Fibroblast of lung (primary cell): ENCODE results near the gene MTAP. TPM values are rescaled to one million over a fixed set of nuclear protein-coding genes. Genes with fewer than 3 reads are reported as not detected.

Experiments
- DNase-seq, 2 donors: peaks; one replicate each; pipeline versions ENCODE4 v3.0.0 to v3.0.0-alpha.2; 2010; ENCODE audit warnings: low read depth in 2 of 2
- H2AFZ ChIP-seq: 2 replicates; pipeline ENCODE4 v1.5.1; 2012; ENCODE audit warnings: low read length, control low read depth, inconsistent platforms
- H3K27ac ChIP-seq: 2 replicates; pipeline ENCODE4 v1.5.1; 2011; ENCODE audit warnings: low read length, control low read depth; ENCODE audit not compliant: insufficient read depth
- H3K27me3 ChIP-seq: 2 replicates; pipeline ENCODE4 v1.5.1; 2011; ENCODE audit warnings: mild to moderate bottlenecking, low read length; ENCODE audit not compliant: control insufficient read depth, insufficient read depth
- H3K36me3 ChIP-seq: 2 replicates; pipeline ENCODE4 v1.5.1; 2011; ENCODE audit warnings: low read length; ENCODE audit not compliant: control insufficient read depth, insufficient read depth
- H3K4me1 ChIP-seq: 2 replicates; pipeline ENCODE4 v1.5.1; 2011; ENCODE audit warnings: low read length; ENCODE audit not compliant: control insufficient read depth, insufficient read depth; ENCODE audit errors: extremely low read depth
- H3K4me2 ChIP-seq: 2 replicates; pipeline ENCODE4 v1.5.1; 2011; ENCODE audit warnings: low read length, control low read depth; ENCODE audit not compliant: insufficient read depth; ENCODE audit errors: extremely low read depth
- H3K4me3 ChIP-seq, 4 experiments: fragments of 200-600 bp in 1 of 4; sonication (generic) in 1 of 4; replicated peaks in 1 of 4; 2 replicates each; pipeline ENCODE4 v1.5.1; 2011 to 2016; ENCODE audit warnings: low read length in 4 of 4, low read depth in 3 of 4, mild to moderate bottlenecking in 3 of 4, control low read depth in 2 of 4, inconsistent platforms in 1 of 4, mixed read lengths in 1 of 4; ENCODE audit not compliant: insufficient read depth in 1 of 4; ENCODE audit errors: control extremely low read depth in 1 of 4
- H3K79me2 ChIP-seq: 2 replicates; pipeline ENCODE4 v1.5.1; 2012; ENCODE audit warnings: mild to moderate bottlenecking, low read length, inconsistent platforms; ENCODE audit not compliant: control insufficient read depth, insufficient read depth
- H3K9ac ChIP-seq: 2 replicates; pipeline ENCODE4 v1.5.1; 2011; ENCODE audit warnings: mild to moderate bottlenecking, low read length, control low read depth; ENCODE audit not compliant: insufficient read depth
- H3K9me3 ChIP-seq: 2 replicates; pipeline ENCODE4 v1.5.1; 2012; ENCODE audit warnings: low read depth, low read length; ENCODE audit not compliant: control insufficient read depth, insufficient read depth
- H4K20me1 ChIP-seq: 2 replicates; pipeline ENCODE4 v1.5.1; 2011; ENCODE audit warnings: low read length; ENCODE audit not compliant: control insufficient read depth, insufficient read depth; ENCODE audit errors: extremely low read depth
- CTCF ChIP-seq, 2 donors: IDR thresholded peaks in 1 of 2; conservative IDR thresholded peaks in 1 of 2; 1 replicate in 1 of 2; 2 replicates in 1 of 2; pipeline ENCODE4 v1.5.1; 2011 to 2012; ENCODE audit warnings: low read length in 2 of 2, control low read depth in 1 of 2, inconsistent platforms in 1 of 2, low read depth in 1 of 2, mild to moderate bottlenecking in 1 of 2
- EZH2 ChIP-seq: IDR thresholded peaks from 2 replicates; pipeline ENCODE4 v1.5.1; 2012; ENCODE audit warnings: low read length, control low read depth, mild to moderate bottlenecking; ENCODE audit errors: missing control alignments
- polyA plus RNA-seq, 2 donors: library from polyadenylated mRNA; depleted of rRNA in 1 of 2; stranded (reverse) in 1 of 2; unstranded in 1 of 2; fragments of >200 nt; gene quantifications; 2 replicates each; pipeline ENCODE4 v1.2.1, GENCODE V29; 2011 to 2012; ENCODE audit warnings: missing spikeins in 1 of 2
- total RNA-seq: library from RNA; depleted of rRNA; stranded (reverse); fragments of >200 nt; gene quantifications from 2 replicates; pipeline ENCODE4 v1.2.1, GENCODE V29; 2014

The MTAP gene
- total and polyA plus RNA-seq, 2 donors (not counting 1 experiment from before 2014, with no cell fraction given) = 20.0 to 27.6 TPM

GRCh38 chr9:21966140-21966851, 163.9 kb downstream of the MTAP start:
- Histone ChIP-seq H3K9ac (no peak overlapping the region), H4K20me1 (no peaks in the 10 kb centered on the region), H3K4me1 (no peaks in the 10 kb centered on the region), H3K9me3 (no peaks in the 10 kb centered on the region), H3K36me3 (no peaks in the 10 kb centered on the region), H2AFZ (no peak overlapping the region), H3K79me2 (no peaks in the 10 kb centered on the region), H3K4me3 (no peak overlapping the region), H3K27me3 (peaks cover 44% of the 10 kb centered on the region), H3K27ac (no peak overlapping the region), H3K4me2 (peak overlapping the region; percentile 61)
- no peak for TF ChIP-seq EZH2
- no peak for TF ChIP-seq CTCF (conservative IDR thresholded peaks at IDR 0.05 in 1 of 2, IDR thresholded peaks at IDR 0.05 in 1 of 2; ENCODE audit: low read depth in 1 of 2, low read length in 2 of 2)
- no peak for DNase-seq

- Histone ChIP-seq H4K20me1 (no peaks in the 10 kb centered on the region), H2AFZ (no peak overlapping the region), H3K4me1 (no peaks in the 10 kb centered on the region), H3K4me3 (no peak overlapping the region), H3K27ac (no peak overlapping the region), H3K79me2 (no peaks in the 10 kb centered on the region), H3K27me3 (peaks cover 45% of the 10 kb centered on the region), H3K9me3 (no peaks in the 10 kb centered on the region), H3K4me2 (no peak overlapping the region), H3K36me3 (no peaks in the 10 kb centered on the region), H3K9ac (no peak overlapping the region)
- no peak for TF ChIP-seq CTCF (conservative IDR thresholded peaks at IDR 0.05 in 1 of 2, IDR thresholded peaks at IDR 0.05 in 1 of 2; ENCODE audit: low read depth in 1 of 2, low read length in 2 of 2)
- TF ChIP-seq EZH2 = no peak
- DNase-seq = no peak
Observed at GRCh38 chr9:21967169-21967568, 164.7 kb downstream of the MTAP start.

GRCh38 chr9:21967702-21968101, 165.3 kb downstream of the MTAP start:
- no peak overlapping the region for H3K9ac ChIP-seq
- H3K4me3 ChIP-seq = no peak overlapping the region
- H3K4me2 ChIP-seq = no peak overlapping the region
- H3K27me3 ChIP-seq = peaks cover 50% of the 10 kb centered on the region
- DNase-seq = no peak
- H2AFZ ChIP-seq = no peak overlapping the region
- no peaks in the 10 kb centered on the region for H4K20me1 ChIP-seq
- TF ChIP-seq EZH2 (no peak), CTCF (conservative IDR thresholded peaks at IDR 0.05 in 1 of 2, IDR thresholded peaks at IDR 0.05 in 1 of 2; ENCODE audit: low read depth in 1 of 2, low read length in 2 of 2) (no peak)
- H3K79me2 ChIP-seq = no peaks in the 10 kb centered on the region
- H3K9me3 ChIP-seq = no peaks in the 10 kb centered on the region
- no peaks in the 10 kb centered on the region for H3K36me3 ChIP-seq
- H3K4me1 ChIP-seq = no peaks in the 10 kb centered on the region
- H3K27ac ChIP-seq = no peak overlapping the region
